Measurements from ENCODE around the gene CCDC124. TPM values are rescaled to one million over a fixed set of nuclear protein-coding genes. Genes with fewer than 3 reads are reported as not detected.
"Not testable (repeated sequence)": the region's sequence is repeated elsewhere in the genome, so short reads cannot be mapped to it uniquely, and the experiment has no call there.

The CCDC124 gene
- total and polyA plus RNA-seq, 10 of the 15 experiments (the other 5 are each of a cell fraction or from before 2014, with no cell fraction given), result 3.7 to 184 (median 51.8) TPM

DNA sequence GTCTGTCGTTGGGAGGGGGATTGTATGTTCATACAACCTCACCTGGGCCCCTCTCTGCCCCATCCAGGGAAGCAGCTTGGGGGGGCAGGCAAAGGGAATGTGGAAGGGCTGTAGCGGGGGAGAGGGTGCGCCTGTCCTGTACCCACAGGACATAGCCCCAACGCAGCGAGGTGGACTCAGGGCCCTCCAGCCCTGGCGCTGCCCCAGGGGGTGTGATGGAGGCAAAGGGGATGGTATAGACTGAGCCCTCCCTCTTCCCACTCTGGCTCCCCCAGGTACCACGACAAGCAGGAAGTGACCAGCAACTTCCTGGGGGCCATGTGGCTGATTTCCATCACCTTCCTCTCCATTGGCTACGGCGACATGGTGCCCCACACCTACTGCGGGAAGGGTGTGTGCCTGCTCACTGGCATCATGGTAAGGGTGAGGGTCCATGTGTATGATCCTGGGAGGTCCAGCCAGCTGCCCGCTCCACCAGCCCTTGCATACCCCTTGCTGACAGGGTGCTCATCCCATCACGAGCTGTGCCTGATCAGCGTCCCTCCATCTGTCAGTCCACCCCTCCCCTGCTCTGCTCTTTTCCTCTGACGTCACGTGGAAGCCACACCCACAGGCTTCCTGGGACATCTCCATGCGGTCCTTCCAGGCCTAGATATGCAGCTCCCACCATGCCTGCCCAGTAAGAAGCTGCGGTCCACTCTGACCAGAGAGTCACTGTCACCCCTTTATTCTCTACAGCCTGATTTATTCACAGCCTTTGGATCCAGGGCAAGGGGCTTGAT lies 52.4 kb downstream of the CCDC124 start:
- H3K36me3 ChIP-seq (ENCODE audit: control insufficient read depth in 2 of 2, insufficient read depth in 2 of 2, low read length in 1 of 2), result no peaks in the 10 kb centered on the region
- POLR2A ChIA-PET, result no interaction called here
- WGBS (ENCODE audit: insufficient coverage, insufficient replicate concordance, low lambda C conversion rate, missing lambda C conversion rate), result 51% methylated on average over 17 of the region's 17 CpGs
- no peak overlapping the region for H3K4me2 ChIP-seq (ENCODE audit: control insufficient read depth, insufficient read depth)
- H3K9me3 ChIP-seq (replicated peaks; ENCODE audit: control insufficient read depth, insufficient read depth, low read length), result no peaks in the 10 kb centered on the region
- H3K4me3 ChIP-seq, result no peak overlapping the region
- H3K79me2 ChIP-seq (ENCODE audit: control insufficient read depth, insufficient read depth, low read length), result no peaks in the 10 kb centered on the region
- intact Hi-C loops (cut with micrococcal nuclease; ENCODE audit: unreplicated experiment), result no loop called here
- no peak for DNase-seq (ENCODE audit: low read depth, low spot score)
- H2AFZ ChIP-seq (ENCODE audit: control insufficient read depth, low read depth, low read length), result no peak overlapping the region
- no TSS peak for BruUV-seq (replicated peaks)
- SMC1A ChIA-PET (ENCODE audit: uncharacterized antibody, unreplicated experiment), result no interaction called here
- no peaks in the 10 kb centered on the region for H3K27me3 ChIP-seq (replicated peaks in 1 of 2; ENCODE audit: control insufficient read depth in 2 of 2, insufficient read depth in 2 of 2, low read length in 1 of 2)
- no peak overlapping the region for H3K9ac ChIP-seq (ENCODE audit: control insufficient read depth, insufficient read depth, low read length)
- no peaks in the 10 kb centered on the region for H4K20me1 ChIP-seq (ENCODE audit: control insufficient read depth, insufficient read depth)
- RAD21 ChIA-PET (ENCODE audit: unreplicated experiment), result no interaction called here
- TF ChIP-seq ASH2L (IDR thresholded peaks at IDR 0.05; ENCODE audit: borderline replicate concordance, low read depth) (no peak), SIX5 (IDR thresholded peaks at IDR 0.05; ENCODE audit: low read depth, low read length, severe bottlenecking) (no peak)
- TF ChIP-seq, protein P1, sequence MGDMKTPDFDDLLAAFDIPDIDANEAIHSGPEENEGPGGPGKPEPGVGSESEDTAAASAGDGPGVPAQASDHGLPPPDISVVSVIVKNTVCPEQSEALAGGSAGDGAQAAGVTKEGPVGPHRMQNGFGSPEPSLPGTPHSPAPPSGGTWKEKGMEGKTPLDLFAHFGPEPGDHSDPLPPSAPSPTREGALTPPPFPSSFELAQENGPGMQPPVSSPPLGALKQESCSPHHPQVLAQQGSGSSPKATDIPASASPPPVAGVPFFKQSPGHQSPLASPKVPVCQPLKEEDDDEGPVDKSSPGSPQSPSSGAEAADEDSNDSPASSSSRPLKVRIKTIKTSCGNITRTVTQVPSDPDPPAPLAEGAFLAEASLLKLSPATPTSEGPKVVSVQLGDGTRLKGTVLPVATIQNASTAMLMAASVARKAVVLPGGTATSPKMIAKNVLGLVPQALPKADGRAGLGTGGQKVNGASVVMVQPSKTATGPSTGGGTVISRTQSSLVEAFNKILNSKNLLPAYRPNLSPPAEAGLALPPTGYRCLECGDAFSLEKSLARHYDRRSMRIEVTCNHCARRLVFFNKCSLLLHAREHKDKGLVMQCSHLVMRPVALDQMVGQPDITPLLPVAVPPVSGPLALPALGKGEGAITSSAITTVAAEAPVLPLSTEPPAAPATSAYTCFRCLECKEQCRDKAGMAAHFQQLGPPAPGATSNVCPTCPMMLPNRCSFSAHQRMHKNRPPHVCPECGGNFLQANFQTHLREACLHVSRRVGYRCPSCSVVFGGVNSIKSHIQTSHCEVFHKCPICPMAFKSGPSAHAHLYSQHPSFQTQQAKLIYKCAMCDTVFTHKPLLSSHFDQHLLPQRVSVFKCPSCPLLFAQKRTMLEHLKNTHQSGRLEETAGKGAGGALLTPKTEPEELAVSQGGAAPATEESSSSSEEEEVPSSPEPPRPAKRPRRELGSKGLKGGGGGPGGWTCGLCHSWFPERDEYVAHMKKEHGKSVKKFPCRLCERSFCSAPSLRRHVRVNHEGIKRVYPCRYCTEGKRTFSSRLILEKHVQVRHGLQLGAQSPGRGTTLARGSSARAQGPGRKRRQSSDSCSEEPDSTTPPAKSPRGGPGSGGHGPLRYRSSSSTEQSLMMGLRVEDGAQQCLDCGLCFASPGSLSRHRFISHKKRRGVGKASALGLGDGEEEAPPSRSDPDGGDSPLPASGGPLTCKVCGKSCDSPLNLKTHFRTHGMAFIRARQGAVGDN (IDR thresholded peaks at IDR 0.05), result no peak
- no peak for FAIRE-seq
- no peak overlapping the region for H3K27ac ChIP-seq (ENCODE audit: control insufficient read depth, insufficient read depth)
- ATAC-seq, result no peak
- no peaks in the 10 kb centered on the region for H3K4me1 ChIP-seq (ENCODE audit: control insufficient read depth, insufficient read depth, low read length)
- in situ Hi-C loops (cut with MboI), result loop anchor here (5.0 kb wide), 1 partner anchor 118 kb away; no protein-coding TSS in a partner anchor
- CTCF ChIA-PET, result no interaction called here

DNA sequence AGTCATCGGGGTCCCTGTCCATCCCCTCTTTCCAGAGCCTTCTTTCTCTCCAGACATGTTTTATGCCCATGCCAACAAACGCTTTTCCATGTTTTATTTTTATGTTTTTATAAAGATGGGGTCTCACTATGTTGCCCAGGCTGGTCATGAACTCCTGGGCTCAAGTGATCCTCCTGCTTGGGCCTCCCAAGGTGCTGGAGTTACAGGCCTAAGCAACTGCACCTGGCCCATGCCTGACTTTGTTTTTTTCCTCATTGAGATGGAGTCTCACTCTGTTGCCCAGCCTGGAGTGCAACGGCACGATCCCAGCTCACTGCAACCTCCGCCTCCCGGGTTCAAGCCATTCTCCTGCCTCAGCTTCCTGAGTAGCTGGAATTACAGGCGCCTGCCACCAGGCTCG lies 53.8 kb downstream of the CCDC124 start:
- H3K4me2 ChIP-seq (ENCODE audit: control insufficient read depth, insufficient read depth); intact Hi-C loops (cut with micrococcal nuclease; ENCODE audit: unreplicated experiment); H3K4me1 ChIP-seq (ENCODE audit: control insufficient read depth, insufficient read depth, low read length); RAD21 ChIA-PET (ENCODE audit: unreplicated experiment); ATAC-seq; FAIRE-seq; H3K27ac ChIP-seq (ENCODE audit: control insufficient read depth, insufficient read depth); DNase-seq (ENCODE audit: low read depth, low spot score); H3K9ac ChIP-seq (ENCODE audit: control insufficient read depth, insufficient read depth, low read length); H4K20me1 ChIP-seq (ENCODE audit: control insufficient read depth, insufficient read depth); H3K79me2 ChIP-seq (ENCODE audit: control insufficient read depth, insufficient read depth, low read length); H3K36me3 ChIP-seq (ENCODE audit: control insufficient read depth in 2 of 2, insufficient read depth in 2 of 2, low read length in 1 of 2); CTCF ChIA-PET; H2AFZ ChIP-seq (ENCODE audit: control insufficient read depth, low read depth, low read length); POLR2A ChIA-PET; H3K9me3 ChIP-seq (replicated peaks; ENCODE audit: control insufficient read depth, insufficient read depth, low read length); SMC1A ChIA-PET (ENCODE audit: uncharacterized antibody, unreplicated experiment); BruUV-seq (replicated peaks); H3K27me3 ChIP-seq (replicated peaks in 1 of 2; ENCODE audit: control insufficient read depth in 2 of 2, insufficient read depth in 2 of 2, low read length in 1 of 2); H3K4me3 ChIP-seq: not testable (repeated sequence)
- in situ Hi-C loops (cut with MboI), result loop anchor here (5.0 kb wide), 1 partner anchor 119 kb away; no protein-coding TSS in a partner anchor
- WGBS (ENCODE audit: insufficient coverage, insufficient replicate concordance, low lambda C conversion rate, missing lambda C conversion rate), result 46% methylated on average over 8 of the region's 8 CpGs
